Stimulated activated CD4-positive, alpha-beta T cell treated with anti-CD3 and anti-CD28 coated beads, Interleukin-2, amount 100 ng/mL, for 24 hours (primary cell): ENCODE data around the gene ST6GALNAC5.

Experiments used
- DNase-seq, 2 donors: peaks; one replicate each; pipeline ENCODE4 v3.0.0-alpha.2; 2020

ST6GALNAC5 gene

GRCh38 chr1:77056525-77056924 lies 189.2 kb downstream of the ST6GALNAC5 start:
- DNase-seq: no peak

DNA sequence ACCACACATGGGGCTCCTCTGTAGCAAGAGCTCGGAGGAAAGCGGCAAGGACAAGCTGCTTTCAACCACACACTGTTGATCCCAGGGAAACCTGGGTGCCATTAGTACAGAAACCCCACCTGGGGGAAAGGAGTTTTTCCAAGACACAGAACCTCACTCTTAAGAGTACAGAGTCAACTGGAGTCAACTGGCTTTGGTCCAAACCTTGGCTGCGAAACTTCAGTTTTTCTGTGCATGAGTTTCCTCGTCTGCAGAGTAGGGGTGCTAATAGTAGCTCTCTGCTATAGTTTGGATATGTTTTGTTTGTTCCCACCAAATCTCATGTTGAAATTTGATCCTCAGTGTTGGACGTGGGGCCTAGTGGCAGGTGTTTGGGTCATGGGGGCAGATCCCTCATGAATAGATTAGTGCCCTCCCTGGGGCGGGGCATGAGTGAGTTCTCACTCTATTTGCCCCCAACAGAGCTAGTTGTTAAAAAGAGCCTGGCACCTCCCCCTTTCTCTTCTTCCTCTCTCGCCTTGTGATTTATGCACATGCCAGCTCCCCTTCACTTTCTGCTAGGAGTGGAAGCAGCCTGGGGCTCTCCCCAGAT lies 190.8 kb downstream of the ST6GALNAC5 start:
- DNase-seq: no peak

- DNase-seq: no peak
Measured at GRCh38 chr1:77060000-77060399, 192.7 kb downstream of the ST6GALNAC5 start.

- no peak for DNase-seq
Measured at GRCh38 chr1:77061162-77061561, 193.9 kb downstream of the ST6GALNAC5 start.

GRCh38 chr1:77063118-77063517 lies 195.8 kb downstream of the ST6GALNAC5 start:
- DNase-seq: no peak

- DNase-seq: no peak
Measured at GRCh38 chr1:77064246-77064645, 197.0 kb downstream of the ST6GALNAC5 start.

GRCh38 chr1:77065693-77066342 lies 198.5 kb downstream of the ST6GALNAC5 start:
- no peak for DNase-seq

DNA sequence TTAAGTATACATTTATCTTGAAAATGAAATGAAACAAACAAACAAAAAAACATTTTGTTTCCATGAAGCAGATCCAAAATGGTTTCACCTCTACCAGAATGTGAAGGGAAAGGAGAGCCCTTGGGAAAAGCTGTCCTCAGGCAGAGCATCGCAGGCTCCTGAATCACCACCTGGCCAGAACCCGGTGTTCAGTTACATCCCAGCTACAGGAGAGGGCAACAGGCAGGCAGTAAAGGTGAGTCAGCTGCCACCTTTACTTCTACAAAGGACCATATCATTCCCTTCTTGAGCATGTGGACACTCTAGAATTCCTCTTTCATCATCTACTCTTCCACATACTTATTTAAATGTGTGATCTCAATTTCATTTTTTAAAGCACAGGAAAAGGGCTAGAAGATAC lies 200.7 kb downstream of the ST6GALNAC5 start:
- no peak for DNase-seq

GRCh38 chr1:77076759-77077158 lies 209.5 kb downstream of the ST6GALNAC5 start:
- no peak for DNase-seq

- DNase-seq: no peak
Measured at GRCh38 chr1:77081834-77082233, 214.6 kb downstream of the ST6GALNAC5 start.

- no peak for DNase-seq
Measured at GRCh38 chr1:77084457-77084856, 217.2 kb downstream of the ST6GALNAC5 start.

DNA sequence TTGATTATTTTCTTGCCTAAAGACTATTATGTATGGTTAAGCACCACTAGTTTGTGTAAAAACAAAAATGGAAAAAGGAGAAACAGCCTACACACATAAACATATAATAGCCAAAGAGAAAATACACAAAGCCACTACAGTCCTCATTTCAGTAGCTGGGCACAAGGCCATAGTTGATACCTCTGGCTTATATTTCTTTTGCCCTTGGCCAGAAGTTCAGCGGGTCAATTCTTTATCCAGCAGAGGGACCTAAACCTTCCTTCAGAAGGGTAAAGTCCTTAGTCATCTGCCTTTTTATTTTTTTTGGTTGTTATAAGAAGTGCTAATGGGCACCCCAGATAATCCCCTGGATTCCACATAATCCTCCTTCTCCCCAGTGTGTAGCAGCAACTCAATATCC lies 217.8 kb downstream of the ST6GALNAC5 start:
- DNase-seq: no peak

- no peak for DNase-seq
Measured at GRCh38 chr1:77089756-77090155, 222.5 kb downstream of the ST6GALNAC5 start.

- no peak for DNase-seq
Measured at GRCh38 chr1:77095236-77095635, 228.0 kb downstream of the ST6GALNAC5 start.

DNA sequence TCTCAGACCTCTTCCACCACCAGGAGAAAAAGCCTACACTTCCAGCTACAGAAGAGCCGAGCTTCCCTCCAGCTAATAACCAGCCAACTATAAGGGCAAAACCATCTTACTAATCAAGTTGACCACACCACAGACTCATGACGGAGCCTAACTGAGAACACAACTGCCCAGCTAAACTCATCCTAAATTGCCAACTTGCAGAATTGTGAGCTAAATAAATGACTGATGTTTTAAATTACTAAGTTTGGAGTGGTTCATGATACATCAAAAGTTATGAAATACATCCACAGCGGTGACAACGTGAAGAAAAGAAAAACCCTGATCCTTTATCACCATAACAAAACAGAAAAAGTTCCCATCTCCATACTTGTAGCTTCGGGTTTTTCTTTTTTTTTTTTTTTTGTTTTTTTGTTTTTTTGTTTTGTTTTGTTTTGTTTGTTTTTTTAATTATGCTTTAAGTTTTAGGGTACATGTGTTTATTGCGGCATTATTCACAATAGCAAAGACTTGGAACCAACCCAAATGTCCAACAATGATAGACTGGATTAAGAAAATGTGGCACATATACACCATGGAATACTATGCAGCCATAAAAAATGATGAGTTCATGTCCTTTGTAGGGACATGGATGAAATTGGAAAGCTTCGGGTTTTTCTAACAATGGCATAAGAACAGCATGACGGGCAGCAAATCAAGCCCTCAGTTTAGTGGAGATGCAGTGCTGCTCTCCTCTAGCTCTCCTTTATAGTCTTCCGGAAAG lies 229.4 kb downstream of the ST6GALNAC5 start:
- no peak for DNase-seq

DNA sequence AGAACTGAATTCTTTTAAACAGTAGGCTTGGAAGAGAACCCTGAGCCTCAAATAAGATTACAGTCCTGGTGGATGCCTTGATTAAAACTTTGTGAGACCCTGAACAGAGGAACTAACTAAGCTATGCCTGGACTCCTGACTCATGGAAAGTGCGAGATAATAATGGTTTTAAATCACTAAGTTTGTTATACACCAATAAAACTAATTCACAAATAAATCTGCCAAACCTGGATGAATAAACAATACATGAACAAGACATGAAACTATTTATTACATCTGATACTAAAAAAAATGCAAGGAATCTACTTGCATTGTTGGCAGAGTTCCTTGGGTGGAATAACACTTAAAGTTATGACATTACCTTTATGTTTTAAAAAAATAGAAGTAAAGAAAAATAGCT lies 233.6 kb downstream of the ST6GALNAC5 start:
- DNase-seq: no peak

GRCh38 chr1:77103486-77103885 lies 236.2 kb downstream of the ST6GALNAC5 start:
- DNase-seq: no peak

GRCh38 chr1:77104672-77105071 lies 237.4 kb downstream of the ST6GALNAC5 start:
- DNase-seq: no peak
